Upper lobe of left lung (tissue), 4 donors: ENCODE results near the gene GUK1.

Source experiments
- POLR2A ChIP-seq, 4 donors: fragments of 450-650 bp; IDR thresholded peaks; one replicate each; pipeline ENCODE4 v1.5.1; 2016 to 2017; ENCODE audit warnings: antibody characterized with exemption in 4 of 4, mild to moderate bottlenecking in 2 of 4
- POLR2AphosphoS5 ChIP-seq, 2 donors: sonication (generic); formaldehyde crosslinking; IDR thresholded peaks; one replicate each; pipeline ENCODE4 v1.5.1; 2017; ENCODE audit warnings: antibody characterized with exemption in 2 of 2
- TF ChIP-seq, protein P1 (sequence below), 6 experiments: fragments of 450-650 bp in 4 of 6; fragments of 200-600 bp in 2 of 6; sonication (generic) in 2 of 6; IDR thresholded peaks; one replicate each; pipeline ENCODE4 v1.5.1; 2016 to 2019; ENCODE audit warnings: antibody characterized with exemption in 6 of 6

DNA sequence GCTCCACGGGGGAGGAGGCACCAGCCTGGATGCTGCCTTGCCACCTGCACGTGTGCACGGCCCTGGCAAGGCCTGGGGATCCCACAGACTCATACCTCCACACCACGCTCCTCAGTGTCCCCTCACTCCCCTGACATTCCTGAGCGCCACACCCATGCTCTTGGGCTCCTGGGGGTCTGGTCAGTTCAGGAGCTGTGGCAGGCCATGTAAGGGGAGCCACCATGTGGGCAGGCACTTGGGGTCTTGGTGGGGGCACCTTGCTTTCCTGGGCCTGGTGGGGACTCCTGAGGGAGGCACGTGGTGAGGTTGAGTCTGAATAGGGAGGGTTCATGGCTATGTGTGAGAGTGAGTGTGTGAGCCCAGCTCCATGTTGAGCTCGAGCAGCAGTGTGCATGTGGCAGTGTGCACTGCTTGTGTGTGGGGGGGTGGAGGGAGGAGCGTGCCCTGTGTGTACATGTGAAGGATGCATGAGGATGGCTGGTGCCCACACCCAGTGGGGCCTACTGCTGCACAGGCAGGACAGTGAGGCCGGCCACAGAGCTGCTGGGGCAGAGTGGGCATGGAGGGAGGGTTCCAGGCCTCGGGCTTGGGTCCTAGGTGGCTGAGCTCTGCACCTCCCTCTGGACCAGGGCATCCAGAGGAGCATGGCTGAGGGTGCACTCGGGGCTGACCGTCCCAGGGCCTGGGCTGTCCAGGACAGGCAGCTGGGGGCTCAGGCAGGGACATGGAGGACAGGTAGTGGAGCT, 11.3 kb downstream of the GUK1 start:
- TF ChIP-seq POLR2A (IDR thresholded peaks at IDR 0.05), result no peak
- TF ChIP-seq, protein P1, sequence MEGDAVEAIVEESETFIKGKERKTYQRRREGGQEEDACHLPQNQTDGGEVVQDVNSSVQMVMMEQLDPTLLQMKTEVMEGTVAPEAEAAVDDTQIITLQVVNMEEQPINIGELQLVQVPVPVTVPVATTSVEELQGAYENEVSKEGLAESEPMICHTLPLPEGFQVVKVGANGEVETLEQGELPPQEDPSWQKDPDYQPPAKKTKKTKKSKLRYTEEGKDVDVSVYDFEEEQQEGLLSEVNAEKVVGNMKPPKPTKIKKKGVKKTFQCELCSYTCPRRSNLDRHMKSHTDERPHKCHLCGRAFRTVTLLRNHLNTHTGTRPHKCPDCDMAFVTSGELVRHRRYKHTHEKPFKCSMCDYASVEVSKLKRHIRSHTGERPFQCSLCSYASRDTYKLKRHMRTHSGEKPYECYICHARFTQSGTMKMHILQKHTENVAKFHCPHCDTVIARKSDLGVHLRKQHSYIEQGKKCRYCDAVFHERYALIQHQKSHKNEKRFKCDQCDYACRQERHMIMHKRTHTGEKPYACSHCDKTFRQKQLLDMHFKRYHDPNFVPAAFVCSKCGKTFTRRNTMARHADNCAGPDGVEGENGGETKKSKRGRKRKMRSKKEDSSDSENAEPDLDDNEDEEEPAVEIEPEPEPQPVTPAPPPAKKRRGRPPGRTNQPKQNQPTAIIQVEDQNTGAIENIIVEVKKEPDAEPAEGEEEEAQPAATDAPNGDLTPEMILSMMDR (IDR thresholded peaks at IDR 0.05), result no peak
- no peak for TF ChIP-seq POLR2AphosphoS5 (IDR thresholded peaks at IDR 0.05)
